Calu3 (cell line): ENCODE measurements around the gene CCNC. TPM values are rescaled to one million over a fixed set of nuclear protein-coding genes. Genes with fewer than 3 reads are reported as not detected.

Experiments used
- BruUV-seq: library from RNA; stranded (reverse); fragments of 400-500 nt; replicated peaks from 2 replicates; lab custom pipeline; 2021; lab: Mats Ljungman, UMichigan
- CTCF ChIA-PET: fragments of 300-600 bp; sonication (Branson Sonifier 250); formaldehyde crosslinking; loops from one replicate; lab custom pipeline; 2022; ENCODE audit warnings: antibody characterized with exemption; lab: Charles Lee
- DNase-seq: peaks from one replicate; pipeline ENCODE4 v3.0.0; 2022
- H3K27ac Mint-ChIP-seq: one replicate; pipeline ENCODE4 v1.8.0; 2022; ENCODE audit warnings: mixed read lengths; ENCODE audit not compliant: unreplicated experiment
- H3K27me3 Mint-ChIP-seq: one replicate; pipeline ENCODE4 v1.8.0; 2022; ENCODE audit warnings: mixed read lengths; ENCODE audit not compliant: unreplicated experiment
- H3K36me3 Mint-ChIP-seq: one replicate; pipeline ENCODE4 v1.8.0; 2022; ENCODE audit warnings: mild to moderate bottlenecking, moderate library complexity, mixed read lengths; ENCODE audit not compliant: insufficient read depth, unreplicated experiment
- H3K4me1 Mint-ChIP-seq: one replicate; pipeline ENCODE4 v1.8.0; 2022; ENCODE audit warnings: mild to moderate bottlenecking, low read depth, mixed read lengths; ENCODE audit not compliant: unreplicated experiment
- H3K4me3 Mint-ChIP-seq: one replicate; pipeline ENCODE4 v1.8.0; 2022; ENCODE audit warnings: mild to moderate bottlenecking, low read depth, moderate library complexity, mixed read lengths; ENCODE audit not compliant: unreplicated experiment
- H3K9me3 Mint-ChIP-seq: one replicate; pipeline ENCODE4 v1.8.0; 2022; ENCODE audit warnings: low read depth, mixed read lengths; ENCODE audit not compliant: unreplicated experiment
- intact Hi-C: fragments of 100-400 bp; cut with micrococcal nuclease; formaldehyde crosslinking; loops from one replicate; pipeline ENCODE4 v1.10.0; 2022; ENCODE audit not compliant: unreplicated experiment
- total RNA-seq: library from RNA; stranded (reverse); gene quantifications from 2 replicates; pipeline ENCODE4 v1.2.3, GENCODE V29; 2022
- TF ChIP-seq, protein P1 (sequence below): fragments of 200-600 bp; IDR thresholded peaks from one replicate; pipeline ENCODE4 v1.8.0; 2022; ENCODE audit warnings: antibody characterized with exemption; ENCODE audit not compliant: unreplicated experiment

CCNC gene
- total RNA-seq, 1 experiment from 2014 or later = 78.3 TPM

DNA sequence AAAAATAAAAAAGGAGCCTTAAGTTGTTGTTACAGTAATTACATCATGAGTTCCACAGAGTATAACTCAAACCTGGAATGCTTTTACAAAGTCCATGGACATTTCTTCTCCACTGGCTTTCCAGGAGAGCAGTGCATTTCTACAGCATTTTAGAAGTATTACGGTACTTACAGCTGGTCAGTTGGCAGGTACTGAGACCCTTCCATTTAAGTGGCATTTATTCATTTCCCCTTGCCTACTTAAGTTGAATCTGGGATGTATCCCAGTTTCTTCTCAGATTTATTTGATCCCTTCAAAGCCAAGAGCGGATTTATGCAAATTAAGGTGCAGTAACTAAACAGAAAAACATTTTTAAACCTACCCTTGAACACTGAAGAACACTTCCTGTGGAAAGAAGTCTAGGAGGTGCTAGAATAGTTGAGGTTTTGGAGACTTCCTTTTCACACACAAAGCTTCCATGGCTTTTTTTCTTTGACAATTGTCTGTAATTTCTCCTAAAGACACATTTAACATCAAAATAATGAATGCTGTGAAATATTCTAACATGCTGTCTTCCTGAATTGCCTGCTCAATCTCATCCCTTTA lies 41.5 kb upstream of the CCNC start:
- BruUV-seq = no TSS peak
- intact Hi-C loops = no loop called here
- Mint-ChIP-seq H3K9me3 (no peaks in the 10 kb centered on the region), H3K27ac (no peak overlapping the region), H3K27me3 (peaks cover 69% of the 10 kb centered on the region), H3K4me1 (no peaks in the 10 kb centered on the region), H3K36me3 (peaks cover 14% of the 10 kb centered on the region), H3K4me3 (no peak overlapping the region)
- TF ChIP-seq, protein P1, sequence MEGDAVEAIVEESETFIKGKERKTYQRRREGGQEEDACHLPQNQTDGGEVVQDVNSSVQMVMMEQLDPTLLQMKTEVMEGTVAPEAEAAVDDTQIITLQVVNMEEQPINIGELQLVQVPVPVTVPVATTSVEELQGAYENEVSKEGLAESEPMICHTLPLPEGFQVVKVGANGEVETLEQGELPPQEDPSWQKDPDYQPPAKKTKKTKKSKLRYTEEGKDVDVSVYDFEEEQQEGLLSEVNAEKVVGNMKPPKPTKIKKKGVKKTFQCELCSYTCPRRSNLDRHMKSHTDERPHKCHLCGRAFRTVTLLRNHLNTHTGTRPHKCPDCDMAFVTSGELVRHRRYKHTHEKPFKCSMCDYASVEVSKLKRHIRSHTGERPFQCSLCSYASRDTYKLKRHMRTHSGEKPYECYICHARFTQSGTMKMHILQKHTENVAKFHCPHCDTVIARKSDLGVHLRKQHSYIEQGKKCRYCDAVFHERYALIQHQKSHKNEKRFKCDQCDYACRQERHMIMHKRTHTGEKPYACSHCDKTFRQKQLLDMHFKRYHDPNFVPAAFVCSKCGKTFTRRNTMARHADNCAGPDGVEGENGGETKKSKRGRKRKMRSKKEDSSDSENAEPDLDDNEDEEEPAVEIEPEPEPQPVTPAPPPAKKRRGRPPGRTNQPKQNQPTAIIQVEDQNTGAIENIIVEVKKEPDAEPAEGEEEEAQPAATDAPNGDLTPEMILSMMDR = no peak
- DNase-seq = no peak
- CTCF ChIA-PET = interaction anchor here (1.3 kb wide), 1 partner anchor 22 kb away, joined by 5 read pairs; no protein-coding TSS in a partner anchor

DNA sequence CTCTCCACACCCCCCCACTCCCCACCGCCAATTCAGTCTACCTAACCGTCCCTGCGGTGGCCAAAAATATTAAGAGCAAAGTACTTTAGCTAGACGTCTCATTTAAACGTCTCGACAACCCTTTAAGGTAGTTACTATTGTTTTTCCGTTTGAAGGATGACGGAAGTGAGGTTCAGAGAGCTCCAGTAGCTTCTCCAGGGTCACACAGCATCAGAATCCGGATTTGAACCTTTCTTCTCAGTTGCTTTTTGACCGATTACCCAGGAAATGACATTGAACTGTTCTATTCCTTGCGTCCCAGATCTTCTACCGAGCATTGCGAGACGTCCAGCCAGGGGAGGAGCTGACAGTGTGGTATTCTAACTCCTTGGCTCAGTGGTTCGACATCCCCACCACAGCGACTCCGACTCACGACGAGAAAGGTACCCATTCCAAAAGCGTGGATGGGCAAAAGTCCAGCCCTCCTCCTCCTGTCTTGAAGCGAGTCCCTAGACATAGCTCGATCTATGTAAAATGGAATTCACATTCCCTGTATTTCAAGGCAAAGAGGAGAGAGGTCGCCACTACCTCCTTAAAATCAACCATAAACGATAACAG lies 40.5 kb upstream of the CCNC start:
- intact Hi-C loops = no loop called here
- no peaks in the 10 kb centered on the region for H3K4me1 Mint-ChIP-seq
- DNase-seq = no peak
- H3K4me3 Mint-ChIP-seq = no peak overlapping the region
- H3K9me3 Mint-ChIP-seq = no peaks in the 10 kb centered on the region
- no peak overlapping the region for H3K27ac Mint-ChIP-seq
- BruUV-seq = no TSS peak
- CTCF ChIA-PET = interaction anchor here (1.3 kb wide), 1 partner anchor 21 kb away, joined by 5 read pairs; no protein-coding TSS in a partner anchor
- H3K36me3 Mint-ChIP-seq = peaks cover 3% of the 10 kb centered on the region
- TF ChIP-seq, protein P1 = no peak
- H3K27me3 Mint-ChIP-seq = peaks cover 79% of the 10 kb centered on the region

DNA sequence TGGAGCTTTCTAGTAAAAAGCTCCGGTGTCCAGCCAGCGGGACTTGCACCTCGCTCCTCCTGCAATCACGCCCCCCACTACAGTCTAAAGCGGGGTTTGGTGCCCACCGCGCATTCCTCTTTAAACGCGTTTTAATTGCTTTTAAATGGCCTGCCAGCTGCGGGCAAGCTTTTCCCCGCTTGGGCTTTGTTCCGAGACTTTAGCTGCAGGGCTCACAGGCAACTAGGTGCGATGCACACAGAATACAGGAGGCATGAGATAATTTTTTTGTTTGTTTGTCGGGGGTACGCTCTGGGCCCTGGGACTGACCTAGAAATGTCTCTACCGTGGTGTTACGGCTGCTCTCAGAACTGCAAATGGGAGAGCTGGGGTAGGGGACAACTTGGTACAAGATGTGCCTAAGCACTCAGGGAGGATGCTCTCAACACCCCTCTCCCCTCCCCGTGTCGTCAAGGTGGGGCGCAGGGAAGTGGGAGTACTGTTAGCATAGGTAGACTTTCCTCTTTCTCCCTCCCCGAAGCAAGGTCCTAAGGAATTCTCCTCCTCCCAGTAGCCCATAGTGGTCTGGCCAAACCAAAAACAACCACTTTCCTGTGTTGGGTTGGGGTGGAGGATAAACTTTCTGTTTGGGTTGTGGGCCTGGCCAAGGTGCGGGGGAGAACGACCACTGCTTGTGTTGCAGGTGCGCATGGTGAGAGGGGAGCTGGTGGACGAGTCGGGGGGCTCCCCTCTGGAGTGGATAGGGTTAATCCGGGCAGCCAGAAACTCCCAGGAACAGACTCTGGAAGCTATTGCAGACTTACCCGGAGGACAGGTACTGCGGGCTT lies 39.8 kb upstream of the CCNC start:
- TF ChIP-seq, protein P1 = no peak
- Mint-ChIP-seq H3K4me3 (no peak overlapping the region), H3K36me3 (no peaks in the 10 kb centered on the region), H3K27me3 (peaks cover 86% of the 10 kb centered on the region), H3K4me1 (no peaks in the 10 kb centered on the region), H3K9me3 (no peaks in the 10 kb centered on the region), H3K27ac (no peak overlapping the region)
- BruUV-seq = no TSS peak
- CTCF ChIA-PET = no interaction called here
- intact Hi-C loops = no loop called here
- DNase-seq = no peak

DNA sequence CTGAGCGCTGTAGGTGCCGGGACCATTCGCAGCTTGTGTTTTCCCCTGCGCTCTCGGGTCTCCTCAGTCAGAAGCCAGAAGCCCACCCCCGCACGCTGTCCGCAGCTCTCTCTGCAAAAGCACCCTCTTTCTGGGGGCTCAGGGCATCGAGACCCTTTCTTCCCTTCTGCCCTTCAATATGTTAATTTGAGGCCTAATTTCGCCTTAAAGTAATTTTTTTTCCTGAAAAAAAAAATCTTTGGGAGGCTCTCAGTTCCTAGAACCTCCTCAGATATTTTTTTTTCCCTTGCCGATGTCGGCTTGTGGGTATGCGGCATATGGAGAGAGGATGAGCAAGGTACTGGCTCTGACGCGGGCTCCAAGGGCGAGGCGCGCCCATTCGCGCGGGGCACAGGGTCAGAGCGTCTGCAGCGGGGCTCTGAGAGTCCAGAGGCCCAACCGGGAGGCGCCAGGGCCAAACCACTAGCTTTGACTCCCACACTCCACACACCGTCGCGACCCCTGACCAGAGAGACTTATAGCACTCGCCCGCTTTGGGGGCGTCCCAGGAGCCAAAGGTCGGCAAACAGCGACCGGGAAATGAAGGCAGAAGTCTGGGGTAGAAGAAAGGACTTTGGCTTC lies 39.1 kb upstream of the CCNC start:
- peaks cover 93% of the 10 kb centered on the region for H3K27me3 Mint-ChIP-seq
- TF ChIP-seq, protein P1 = no peak
- no peak overlapping the region for H3K27ac Mint-ChIP-seq
- H3K9me3 Mint-ChIP-seq = no peaks in the 10 kb centered on the region
- no TSS peak for BruUV-seq
- DNase-seq = no peak
- intact Hi-C loops = no loop called here
- CTCF ChIA-PET = no interaction called here
- no peak overlapping the region for H3K4me3 Mint-ChIP-seq
- H3K4me1 Mint-ChIP-seq = no peaks in the 10 kb centered on the region
- no peaks in the 10 kb centered on the region for H3K36me3 Mint-ChIP-seq
